HepG2 (cell line): ENCODE results near the gene DGKG. TPM values are rescaled to one million over a fixed set of nuclear protein-coding genes. Genes with fewer than 3 reads are reported as not detected.

Source experiments
- CEBPG ChIP-seq: IDR thresholded peaks from 2 replicates; pipeline ENCODE4 v1.6.1; 2016
- ERF ChIP-seq: IDR thresholded peaks from 2 replicates; pipeline ENCODE4 v1.6.1; 2018; ENCODE audit warnings: missing biosample characterization, missing genetic modification reagents
- FOXA1 ChIP-seq, 2 experiments: fragments of 450-650 bp in 1 of 2; sonication (generic) in 1 of 2; formaldehyde crosslinking in 1 of 2; IDR thresholded peaks; 2 replicates each; pipeline versions ENCODE4 v1.4.0 to v1.6.1; 2016 to 2020; ENCODE audit warnings: missing genetic modification reagents in 1 of 2
- POLR2G ChIP-seq: fragments of 200-400 bp; formaldehyde crosslinking; IDR thresholded peaks from 2 replicates; pipeline ENCODE4 v1.6.1; 2018; ENCODE audit warnings: mild to moderate bottlenecking, low read depth, low read length, moderate library complexity
- SAFB2 ChIP-seq: sonication (generic); formaldehyde crosslinking; IDR thresholded peaks from 2 replicates; pipeline ENCODE4 v1.5.1; 2020; ENCODE audit warnings: missing genetic modification reagents, low read depth, mild to moderate bottlenecking, borderline replicate concordance
- SNAI1 ChIP-seq: sonication (generic); formaldehyde crosslinking; IDR thresholded peaks from 2 replicates; pipeline ENCODE4 v1.5.0; 2020; ENCODE audit warnings: mild to moderate bottlenecking, missing genetic modification reagents, borderline replicate concordance
- SOX6 ChIP-seq, 2 experiments: fragments of 450-650 bp in 1 of 2; sonication (generic) in 1 of 2; formaldehyde crosslinking in 1 of 2; IDR thresholded peaks; 2 replicates each; pipeline versions ENCODE4 v1.4.0 to v1.6.1; 2017 to 2020; ENCODE audit warnings: antibody characterized with exemption in 1 of 2, mild to moderate bottlenecking in 1 of 2, missing genetic modification reagents in 1 of 2
- THAP11 ChIP-seq: IDR thresholded peaks from 2 replicates; pipeline ENCODE4 v1.6.1; 2016; ENCODE audit warnings: missing biosample characterization, missing genetic modification reagents
- ZHX2 ChIP-seq, 2 experiments: sonication (generic) in 1 of 2; formaldehyde crosslinking in 1 of 2; IDR thresholded peaks; 2 replicates each; pipeline versions ENCODE4 v1.6.1 to v1.9.0; 2014 to 2022; ENCODE audit warnings: antibody characterized with exemption in 1 of 2, borderline replicate concordance in 1 of 2, inconsistent platforms in 1 of 2, low read depth in 1 of 2, missing genetic modification reagents in 1 of 2
- ZNF337 ChIP-seq: sonication (generic); formaldehyde crosslinking; IDR thresholded peaks from 2 replicates; pipeline ENCODE4 v1.5.1; 2020; ENCODE audit warnings: missing genetic modification reagents, low read depth, mild to moderate bottlenecking, borderline replicate concordance
- ZNF343 ChIP-seq: sonication (generic); formaldehyde crosslinking; IDR thresholded peaks from 2 replicates; pipeline ENCODE4 v1.4.0; 2020; ENCODE audit warnings: mild to moderate bottlenecking, missing genetic modification reagents
- ZNF83 ChIP-seq: sonication (generic); formaldehyde crosslinking; IDR thresholded peaks from 2 replicates; pipeline ENCODE4 v1.4.0; 2020; ENCODE audit warnings: missing genetic modification reagents, mild to moderate bottlenecking, borderline replicate concordance
- polyA plus RNA-seq, 8 experiments: library from polyadenylated mRNA; depleted of rRNA in 3 of 8; stranded (reverse) in 7 of 8; unstranded in 1 of 8; fragments of >200 nt; fragmentation: Illumina TruSeq in 4 of 8; extraction: Trizol in 4 of 8; gene quantifications; 2 replicates each; pipeline versions ENCODE4 v1.2.1 to v1.2.3, GENCODE V29; 2011 to 2016; ENCODE audit warnings: low read depth in 4 of 8, missing spikeins in 1 of 8, mixed read lengths in 1 of 8; ENCODE audit not compliant: insufficient read depth in 1 of 8
- total RNA-seq, 5 experiments: library from RNA; depleted of rRNA; stranded (reverse); fragments of >200 nt; fragmentation: Illumina TruSeq; extraction: Trizol; gene quantifications; 2 replicates each; pipeline ENCODE4 v1.2.3, GENCODE V29; 2016; ENCODE audit warnings: low read depth in 1 of 5
- TF ChIP-seq, protein P1 (sequence below): fragments of 450-650 bp; IDR thresholded peaks from 2 replicates; pipeline ENCODE4 v1.6.1; 2016
- TF ChIP-seq, protein P2 (sequence below): fragments of 450-650 bp; IDR thresholded peaks from 2 replicates; pipeline ENCODE4 v1.6.1; 2017
- TF ChIP-seq, protein P3 (sequence below): IDR thresholded peaks from 2 replicates; pipeline ENCODE4 v1.6.1; 2012; ENCODE audit warnings: inconsistent platforms
- TF ChIP-seq, protein P4 (sequence below): sonication (generic); formaldehyde crosslinking; IDR thresholded peaks from 2 replicates; pipeline ENCODE4 v1.5.0; 2020; ENCODE audit warnings: missing genetic modification reagents

DGKG gene
- total and polyA plus RNA-seq, 2 of the 13 experiments (the other 11 are each of a cell fraction or from before 2014, with no cell fraction given), result 3.8 to 6.2 TPM

- no peak for TF ChIP-seq ZHX2 (IDR thresholded peaks at IDR 0.05; ENCODE audit: low read depth)
- TF ChIP-seq ZHX2 (CRISPR knock-in tag; IDR thresholded peaks at IDR 0.05; ENCODE audit: borderline replicate concordance), result peak; percentile 68; the same call in 1 of the 2 replicates
- peak; percentile 72 for TF ChIP-seq ERF (CRISPR knock-in tag)
- no peak for TF ChIP-seq SOX6 (IDR thresholded peaks at IDR 0.05)
- TF ChIP-seq SOX6 (CRISPR knock-in tag; IDR thresholded peaks at IDR 0.05), result peak; percentile 6; the same call in 1 of the 2 replicates
- TF ChIP-seq FOXA1 (IDR thresholded peaks at IDR 0.05), result peak; percentile 81
- peak; percentile 98 for TF ChIP-seq FOXA1 (CRISPR knock-in tag; IDR thresholded peaks at IDR 0.05)
- 0 out of 2 replicates have a peak, but pooled peaks have one; percentile 70 for TF ChIP-seq SAFB2 (CRISPR knock-in tag)
- TF ChIP-seq, protein P1, sequence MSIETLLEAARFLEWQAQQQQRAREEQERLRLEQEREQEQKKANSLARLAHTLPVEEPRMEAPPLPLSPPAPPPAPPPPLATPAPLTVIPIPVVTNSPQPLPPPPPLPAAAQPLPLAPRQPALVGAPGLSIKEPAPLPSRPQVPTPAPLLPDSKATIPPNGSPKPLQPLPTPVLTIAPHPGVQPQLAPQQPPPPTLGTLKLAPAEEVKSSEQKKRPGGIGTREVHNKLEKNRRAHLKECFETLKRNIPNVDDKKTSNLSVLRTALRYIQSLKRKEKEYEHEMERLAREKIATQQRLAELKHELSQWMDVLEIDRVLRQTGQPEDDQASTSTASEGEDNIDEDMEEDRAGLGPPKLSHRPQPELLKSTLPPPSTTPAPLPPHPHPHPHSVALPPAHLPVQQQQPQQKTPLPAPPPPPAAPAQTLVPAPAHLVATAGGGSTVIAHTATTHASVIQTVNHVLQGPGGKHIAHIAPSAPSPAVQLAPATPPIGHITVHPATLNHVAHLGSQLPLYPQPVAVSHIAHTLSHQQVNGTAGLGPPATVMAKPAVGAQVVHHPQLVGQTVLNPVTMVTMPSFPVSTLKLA, result 0 out of 2 replicates have a peak, but pooled peaks have one; percentile 29
- TF ChIP-seq, protein P2, sequence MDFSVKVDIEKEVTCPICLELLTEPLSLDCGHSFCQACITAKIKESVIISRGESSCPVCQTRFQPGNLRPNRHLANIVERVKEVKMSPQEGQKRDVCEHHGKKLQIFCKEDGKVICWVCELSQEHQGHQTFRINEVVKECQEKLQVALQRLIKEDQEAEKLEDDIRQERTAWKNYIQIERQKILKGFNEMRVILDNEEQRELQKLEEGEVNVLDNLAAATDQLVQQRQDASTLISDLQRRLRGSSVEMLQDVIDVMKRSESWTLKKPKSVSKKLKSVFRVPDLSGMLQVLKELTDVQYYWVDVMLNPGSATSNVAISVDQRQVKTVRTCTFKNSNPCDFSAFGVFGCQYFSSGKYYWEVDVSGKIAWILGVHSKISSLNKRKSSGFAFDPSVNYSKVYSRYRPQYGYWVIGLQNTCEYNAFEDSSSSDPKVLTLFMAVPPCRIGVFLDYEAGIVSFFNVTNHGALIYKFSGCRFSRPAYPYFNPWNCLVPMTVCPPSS, result no peak
- peak; percentile 32; the same call in 1 of the 2 replicates for TF ChIP-seq ZNF83
- TF ChIP-seq ZNF343 (CRISPR knock-in tag), result 0 out of 2 replicates have a peak, but pooled peaks have one; percentile 58
- peak; percentile 88 for TF ChIP-seq POLR2G
- TF ChIP-seq SNAI1 (CRISPR knock-in tag), result 0 out of 2 replicates have a peak, but pooled peaks have one; percentile 45
- TF ChIP-seq, protein P3, sequence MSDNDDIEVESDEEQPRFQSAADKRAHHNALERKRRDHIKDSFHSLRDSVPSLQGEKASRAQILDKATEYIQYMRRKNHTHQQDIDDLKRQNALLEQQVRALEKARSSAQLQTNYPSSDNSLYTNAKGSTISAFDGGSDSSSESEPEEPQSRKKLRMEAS, result peak; percentile 69; the same call in 1 of the 2 replicates
- TF ChIP-seq ZNF337 (CRISPR knock-in tag), result no peak
- peak; percentile 62; the same call in 1 of the 2 replicates for TF ChIP-seq THAP11 (CRISPR knock-in tag)
- TF ChIP-seq CEBPG (CRISPR knock-in tag), result peak; percentile 47; the same call in 1 of the 2 replicates
- TF ChIP-seq, protein P4, sequence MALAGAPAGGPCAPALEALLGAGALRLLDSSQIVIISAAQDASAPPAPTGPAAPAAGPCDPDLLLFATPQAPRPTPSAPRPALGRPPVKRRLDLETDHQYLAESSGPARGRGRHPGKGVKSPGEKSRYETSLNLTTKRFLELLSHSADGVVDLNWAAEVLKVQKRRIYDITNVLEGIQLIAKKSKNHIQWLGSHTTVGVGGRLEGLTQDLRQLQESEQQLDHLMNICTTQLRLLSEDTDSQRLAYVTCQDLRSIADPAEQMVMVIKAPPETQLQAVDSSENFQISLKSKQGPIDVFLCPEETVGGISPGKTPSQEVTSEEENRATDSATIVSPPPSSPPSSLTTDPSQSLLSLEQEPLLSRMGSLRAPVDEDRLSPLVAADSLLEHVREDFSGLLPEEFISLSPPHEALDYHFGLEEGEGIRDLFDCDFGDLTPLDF, result peak; percentile 43; the same call in 1 of the 2 replicates
Measured at GRCh38 chr3:186108941-186109865, 252.8 kb downstream of the DGKG start, which contains the start of gene ETV5 (continued).
